K562 (cell line): ENCODE results near the gene ANKS1B. TPM values are rescaled to one million over a fixed set of nuclear protein-coding genes. Genes with fewer than 3 reads are reported as not detected.

Experiments
- polyA plus RNA-seq, 8 experiments: library from polyadenylated mRNA; depleted of rRNA in 4 of 8; stranded (reverse) in 5 of 8; unstranded in 3 of 8; fragments of >200 nt; fragmentation: Nextera tagmentation in 2 of 8; fragmentation: Illumina TruSeq in 1 of 8; extraction: Ambion mirVana in 2 of 8; extraction: Trizol in 1 of 8; gene quantifications; 2 replicates each; pipeline versions ENCODE4 v1.2.1 to v1.2.3, GENCODE V29; 2011 to 2014; ENCODE audit warnings: inconsistent platforms in 1 of 8, missing spikeins in 1 of 8
- total RNA-seq, 7 experiments: library from RNA; depleted of rRNA in 6 of 7; stranded (reverse); fragments of >200 nt in 6 of 7; fragmentation: Illumina TruSeq in 2 of 7; extraction: Trizol in 2 of 7; gene quantifications; 2 replicates each; pipeline versions ENCODE4 v1.2.1 to v1.2.3, GENCODE V29; 2011 to 2021; ENCODE audit warnings: low replicate concordance in 1 of 7
- TF ChIP-seq, protein P1 (sequence below), 2 experiments: fragments of 450-650 bp; formaldehyde crosslinking in 1 of 2; IDR thresholded peaks; 2 replicates each; pipeline versions ENCODE4 v1.4.0 to v1.6.1; 2014 to 2020; ENCODE audit warnings: mild to moderate bottlenecking in 2 of 2, borderline replicate concordance in 1 of 2, low read depth in 1 of 2

The ANKS1B gene
- total and polyA plus RNA-seq, 9 of the 15 experiments (the other 6 are each of a cell fraction or from before 2014, with no cell fraction given), result 0.04 to 0.47 (median 0.28) TPM; not detected in 4

DNA sequence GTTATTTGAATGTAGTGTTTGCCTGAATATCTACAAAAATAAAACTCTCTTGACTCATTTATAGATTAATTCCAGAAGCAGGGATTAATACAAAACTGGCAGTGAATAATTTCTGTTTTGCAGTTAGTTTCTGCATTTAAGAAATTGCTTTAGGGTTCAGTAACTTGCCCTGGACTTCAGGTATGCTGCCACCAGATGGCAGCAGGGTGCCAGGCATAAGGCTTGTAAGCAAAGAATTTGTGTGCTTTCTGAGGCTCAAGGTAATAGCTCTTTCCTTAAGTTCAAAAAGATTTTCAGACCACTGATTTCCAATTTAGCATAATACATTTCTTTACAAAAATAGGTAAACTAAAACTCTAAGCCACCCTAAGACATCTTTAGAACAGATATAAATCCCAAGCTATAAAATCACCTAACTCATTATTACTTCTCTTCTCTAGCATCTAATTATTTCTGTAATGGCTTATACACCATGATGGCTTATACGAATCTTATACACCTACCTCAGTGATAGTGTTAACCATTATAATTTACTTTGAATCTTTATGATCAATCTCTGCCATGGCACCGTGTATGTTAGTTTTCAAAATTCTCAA, 941.3 kb downstream of the ANKS1B start (continued):
- TF ChIP-seq, protein P1, sequence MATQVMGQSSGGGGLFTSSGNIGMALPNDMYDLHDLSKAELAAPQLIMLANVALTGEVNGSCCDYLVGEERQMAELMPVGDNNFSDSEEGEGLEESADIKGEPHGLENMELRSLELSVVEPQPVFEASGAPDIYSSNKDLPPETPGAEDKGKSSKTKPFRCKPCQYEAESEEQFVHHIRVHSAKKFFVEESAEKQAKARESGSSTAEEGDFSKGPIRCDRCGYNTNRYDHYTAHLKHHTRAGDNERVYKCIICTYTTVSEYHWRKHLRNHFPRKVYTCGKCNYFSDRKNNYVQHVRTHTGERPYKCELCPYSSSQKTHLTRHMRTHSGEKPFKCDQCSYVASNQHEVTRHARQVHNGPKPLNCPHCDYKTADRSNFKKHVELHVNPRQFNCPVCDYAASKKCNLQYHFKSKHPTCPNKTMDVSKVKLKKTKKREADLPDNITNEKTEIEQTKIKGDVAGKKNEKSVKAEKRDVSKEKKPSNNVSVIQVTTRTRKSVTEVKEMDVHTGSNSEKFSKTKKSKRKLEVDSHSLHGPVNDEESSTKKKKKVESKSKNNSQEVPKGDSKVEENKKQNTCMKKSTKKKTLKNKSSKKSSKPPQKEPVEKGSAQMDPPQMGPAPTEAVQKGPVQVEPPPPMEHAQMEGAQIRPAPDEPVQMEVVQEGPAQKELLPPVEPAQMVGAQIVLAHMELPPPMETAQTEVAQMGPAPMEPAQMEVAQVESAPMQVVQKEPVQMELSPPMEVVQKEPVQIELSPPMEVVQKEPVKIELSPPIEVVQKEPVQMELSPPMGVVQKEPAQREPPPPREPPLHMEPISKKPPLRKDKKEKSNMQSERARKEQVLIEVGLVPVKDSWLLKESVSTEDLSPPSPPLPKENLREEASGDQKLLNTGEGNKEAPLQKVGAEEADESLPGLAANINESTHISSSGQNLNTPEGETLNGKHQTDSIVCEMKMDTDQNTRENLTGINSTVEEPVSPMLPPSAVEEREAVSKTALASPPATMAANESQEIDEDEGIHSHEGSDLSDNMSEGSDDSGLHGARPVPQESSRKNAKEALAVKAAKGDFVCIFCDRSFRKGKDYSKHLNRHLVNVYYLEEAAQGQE (IDR thresholded peaks at IDR 0.05; ENCODE audit: borderline replicate concordance), result peak; percentile 58; the same call in 1 of the 2 replicates
- TF ChIP-seq, protein P1 (CRISPR knock-in tag; IDR thresholded peaks at IDR 0.05; ENCODE audit: low read depth), result no peak
